ENCODE results near the gene AFF2.

The AFF2 gene

GRCh38 chrX:148722966-148723365, 222.5 kb downstream of the AFF2 start:
- DNase-seq (ENCODE audit: low spot score) (no peak), FAIRE-seq (no peak)

GRCh38 chrX:148723551-148723950, 223.1 kb downstream of the AFF2 start:
- DNase-seq (ENCODE audit: low spot score) (no peak), FAIRE-seq (no peak)

DNA sequence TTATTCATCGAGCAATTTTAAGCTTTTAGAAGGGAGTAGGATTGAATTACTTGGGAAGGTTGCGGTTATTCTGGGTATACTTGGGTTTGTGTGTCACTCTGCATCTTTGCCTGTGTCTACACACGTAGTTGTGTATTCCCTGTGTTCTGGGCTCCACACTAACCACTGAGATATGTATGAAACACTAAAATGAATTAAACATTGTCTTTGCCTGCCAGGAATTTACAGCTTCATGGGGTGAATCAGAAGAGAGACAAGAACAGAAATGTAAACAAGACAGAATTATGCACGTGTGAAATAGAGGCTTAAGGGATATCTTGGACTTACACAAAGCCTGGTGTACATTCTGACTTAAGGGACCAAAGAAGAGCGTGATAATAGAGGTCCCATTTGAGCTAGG, 228.5 kb downstream of the AFF2 start:
- DNase-seq (ENCODE audit: low spot score) (no peak), FAIRE-seq (no peak)

DNA sequence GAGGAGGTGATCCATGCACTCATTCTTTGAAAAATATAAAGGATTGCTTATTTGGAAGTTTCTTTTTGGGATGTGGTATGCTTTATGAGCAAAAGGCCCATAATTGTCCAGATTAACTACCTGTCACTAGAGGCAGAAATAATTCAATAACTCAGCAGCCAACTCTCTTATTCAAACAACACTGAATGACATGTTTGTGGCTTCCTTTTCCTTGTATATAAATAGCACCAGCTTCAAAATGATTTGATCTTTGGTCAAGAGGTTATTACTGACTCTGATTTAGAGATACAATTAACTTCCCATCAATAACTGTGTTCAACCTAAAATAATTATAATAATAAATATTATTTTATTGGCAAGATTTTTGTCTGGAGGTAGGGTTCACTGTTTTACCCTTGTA, 232.3 kb downstream of the AFF2 start:
- no peak for FAIRE-seq
- no peak for DNase-seq (ENCODE audit: low spot score)

DNA sequence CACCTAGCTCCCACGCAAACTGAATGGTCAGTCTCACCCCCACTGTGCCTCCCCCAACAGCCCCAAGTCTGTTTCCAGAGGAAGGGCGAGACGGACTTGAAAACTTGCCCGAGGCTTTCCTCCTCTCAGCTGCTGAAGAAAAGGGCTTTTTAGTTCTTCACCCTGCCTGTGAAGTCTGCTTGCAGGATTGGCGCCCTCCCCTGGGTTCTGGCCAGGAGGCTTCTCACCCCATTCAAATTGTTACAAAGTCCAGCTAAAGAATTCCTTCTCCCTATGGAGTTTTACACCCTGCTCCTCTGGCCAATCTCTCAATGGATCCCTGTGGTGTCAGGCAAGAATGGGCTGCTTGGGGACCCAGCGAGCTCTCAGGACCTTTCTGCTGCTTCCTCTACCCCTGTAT, 241.0 kb downstream of the AFF2 start:
- FAIRE-seq: no peak
- DNase-seq (ENCODE audit: low spot score): no peak

GRCh38 chrX:148755111-148755510, 254.7 kb downstream of the AFF2 start:
- FAIRE-seq (no peak), DNase-seq (ENCODE audit: low spot score) (no peak)

DNA sequence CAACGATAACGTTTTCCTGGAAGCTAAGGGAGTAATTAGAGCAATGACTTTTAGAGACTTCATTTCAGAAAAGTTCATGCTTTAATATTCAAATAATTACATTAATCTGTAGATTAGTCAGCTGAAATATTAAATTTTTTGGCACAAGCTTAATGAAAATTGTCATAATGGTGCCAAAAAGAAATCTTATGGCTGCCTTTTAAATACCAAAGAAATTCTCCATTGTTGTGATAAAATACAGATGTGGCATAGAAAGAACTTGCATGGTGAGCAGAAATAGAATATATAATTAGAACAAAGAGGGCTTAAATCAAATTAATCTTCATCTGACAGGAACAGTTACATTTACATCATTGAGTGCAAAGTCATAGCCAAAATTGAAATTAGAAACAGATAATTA, 263.5 kb downstream of the AFF2 start:
- no peak for DNase-seq (ENCODE audit: low spot score)
- no peak for FAIRE-seq

DNA sequence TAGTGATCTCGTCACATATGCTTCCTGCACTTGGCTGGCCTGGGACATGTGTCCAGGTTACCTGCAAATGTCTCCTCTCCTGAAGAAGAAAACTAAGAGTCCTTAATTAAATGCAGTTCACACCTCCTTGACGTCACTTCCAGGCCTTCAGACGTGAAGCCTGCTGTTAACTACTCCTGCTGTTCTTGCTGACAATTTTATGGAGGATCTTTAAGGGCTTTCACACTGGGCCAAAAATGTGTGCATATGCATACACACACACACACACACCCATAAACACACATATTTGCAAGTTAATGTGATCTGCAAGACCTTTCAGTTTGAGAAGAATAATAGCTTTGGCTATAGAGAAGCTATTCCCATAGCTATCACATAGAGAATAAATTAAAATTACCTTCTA, 267.9 kb downstream of the AFF2 start:
- DNase-seq (ENCODE audit: low spot score) (no peak), FAIRE-seq (no peak)

- DNase-seq (ENCODE audit: low spot score): no peak
- FAIRE-seq: no peak
Measured at GRCh38 chrX:148771440-148771839, 271.0 kb downstream of the AFF2 start.

DNA sequence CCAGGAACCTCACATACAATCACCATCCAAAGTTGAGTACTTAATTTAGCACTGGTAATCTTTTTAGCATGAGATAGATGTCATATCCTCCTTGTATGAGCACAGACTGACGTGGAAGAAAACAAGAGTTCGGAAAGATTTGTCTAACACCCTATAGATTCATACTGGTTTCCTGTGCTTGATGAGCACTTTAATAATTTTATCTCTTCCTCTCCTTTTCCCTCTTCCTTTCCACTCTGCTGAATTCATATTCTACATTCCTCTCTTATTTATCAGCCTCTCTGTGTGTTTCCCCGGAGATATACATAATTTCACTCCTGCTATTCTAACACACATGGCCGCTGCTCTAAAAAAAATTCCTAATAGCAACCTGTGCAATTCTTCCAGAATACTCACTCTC, 273.9 kb downstream of the AFF2 start:
- DNase-seq (ENCODE audit: low spot score) (no peak), FAIRE-seq (no peak)

GRCh38 chrX:148784137-148784536, 283.7 kb downstream of the AFF2 start:
- DNase-seq (ENCODE audit: low spot score) (no peak), FAIRE-seq (no peak)

DNA sequence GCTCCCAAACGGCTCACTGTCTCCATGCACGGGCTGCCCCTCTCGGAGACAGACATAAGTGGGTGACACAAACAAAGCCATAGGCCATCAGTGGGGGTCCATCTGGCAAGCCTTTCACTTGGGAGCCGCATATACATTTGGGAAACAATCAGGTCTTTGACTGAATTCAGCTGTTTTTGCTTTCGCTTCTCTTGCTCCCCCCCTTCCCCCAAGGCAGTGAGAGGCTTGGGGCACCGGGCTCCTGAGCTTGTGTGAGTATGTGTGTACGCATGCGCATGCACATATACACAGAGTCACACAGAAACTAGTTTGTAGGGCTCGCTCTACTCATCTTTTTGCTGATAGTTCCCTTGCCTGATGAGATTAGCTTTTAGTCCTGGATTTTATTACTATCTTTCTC, 284.4 kb downstream of the AFF2 start:
- DNase-seq (ENCODE audit: low spot score): no peak
- FAIRE-seq: no peak

- DNase-seq (ENCODE audit: low spot score) (no peak), FAIRE-seq (no peak)
Measured at GRCh38 chrX:148785256-148785655, 284.8 kb downstream of the AFF2 start.

DNA sequence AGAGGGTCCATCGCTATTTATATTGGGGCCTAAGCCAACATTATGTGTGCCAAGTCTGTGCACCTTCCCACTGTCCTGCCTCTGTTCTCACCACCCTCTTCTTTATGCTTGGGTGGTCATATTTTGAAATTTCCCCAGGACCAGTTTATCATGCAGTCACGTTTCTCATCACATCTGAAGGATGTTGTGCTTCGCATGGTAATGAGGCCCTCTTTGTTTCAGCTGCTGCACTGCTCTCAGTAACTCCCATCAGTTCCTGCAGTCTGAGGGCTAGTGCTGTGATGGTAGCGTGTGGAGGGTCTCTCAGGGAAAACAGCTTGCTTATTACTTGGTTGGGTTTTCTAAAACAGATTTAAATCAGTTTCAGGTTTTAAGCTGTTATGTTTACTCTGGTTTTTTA, 288.0 kb downstream of the AFF2 start:
- DNase-seq (ENCODE audit: low spot score) (no peak), FAIRE-seq (no peak)

DNA sequence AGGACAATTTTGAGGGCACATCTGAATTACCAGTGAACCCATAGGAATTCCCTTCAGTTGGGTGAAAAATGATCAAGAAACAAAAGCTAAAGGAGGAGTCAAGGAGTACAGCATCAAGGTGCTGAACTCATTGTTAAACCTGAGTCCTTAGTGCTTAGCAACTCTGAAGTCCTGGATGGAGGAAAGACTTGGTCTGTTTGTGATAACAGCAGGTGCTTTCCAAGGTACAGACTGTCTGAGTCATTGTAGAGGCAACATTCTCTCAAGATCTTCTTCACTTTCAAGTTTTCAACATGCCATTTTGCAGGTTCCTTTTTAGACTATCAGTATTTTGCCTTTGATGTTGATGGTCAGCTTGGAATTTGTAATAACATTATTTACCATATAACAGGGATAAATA, 293.9 kb downstream of the AFF2 start:
- DNase-seq (ENCODE audit: low spot score) (no peak), FAIRE-seq (no peak)

GRCh38 chrX:148804579-148805355, 304.4 kb downstream of the AFF2 start:
- no peak for DNase-seq (ENCODE audit: low spot score)

GRCh38 chrX:148806145-148806870, 305.9 kb downstream of the AFF2 start:
- FAIRE-seq (no peak), DNase-seq (ENCODE audit: low spot score) (no peak)

More at GRCh38 chrX:148804579-148805355, 304.4 kb downstream of the AFF2 start:
- FAIRE-seq: no peak

DNA sequence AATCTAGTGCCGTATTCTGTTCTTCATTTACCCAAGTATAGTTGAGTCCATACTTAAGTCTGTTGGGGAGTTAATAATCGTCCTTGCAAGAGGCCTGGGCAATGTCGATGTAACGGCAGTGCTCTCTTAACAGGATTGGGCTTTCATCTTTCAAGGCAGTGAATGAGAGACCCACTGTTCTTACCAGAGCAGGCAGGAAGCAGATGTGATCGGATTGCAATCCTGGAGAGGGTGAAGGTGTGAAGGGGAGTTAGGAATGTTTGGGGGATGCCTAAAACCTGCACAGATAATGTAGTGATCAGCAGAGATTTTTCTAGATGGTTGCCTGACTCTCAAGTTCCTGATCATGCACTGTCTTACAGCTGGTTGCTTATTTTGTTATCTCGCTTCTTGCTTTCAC, 308.4 kb downstream of the AFF2 start:
- FAIRE-seq (no peak), DNase-seq (ENCODE audit: low spot score) (no peak)

DNA sequence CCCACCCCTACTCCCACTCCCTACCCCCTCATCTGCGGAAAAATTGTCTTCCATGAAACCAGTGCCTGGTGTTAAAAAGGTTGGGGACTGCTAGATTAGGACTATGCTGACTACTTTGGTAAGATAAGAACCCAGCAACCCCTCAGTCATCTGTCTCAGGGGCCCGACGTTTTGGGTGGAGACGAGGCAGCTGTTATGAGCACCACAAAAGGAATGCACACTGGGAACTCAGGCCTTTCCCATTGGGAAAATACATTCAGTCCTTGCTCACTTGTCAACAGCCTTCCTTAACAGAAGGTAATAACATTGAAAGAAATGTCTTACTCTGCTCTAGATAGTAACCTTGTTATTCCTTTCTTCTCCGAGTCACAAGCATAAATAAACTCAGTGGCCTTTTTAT, 310.8 kb downstream of the AFF2 start:
- FAIRE-seq (no peak), DNase-seq (ENCODE audit: low spot score) (no peak)

DNA sequence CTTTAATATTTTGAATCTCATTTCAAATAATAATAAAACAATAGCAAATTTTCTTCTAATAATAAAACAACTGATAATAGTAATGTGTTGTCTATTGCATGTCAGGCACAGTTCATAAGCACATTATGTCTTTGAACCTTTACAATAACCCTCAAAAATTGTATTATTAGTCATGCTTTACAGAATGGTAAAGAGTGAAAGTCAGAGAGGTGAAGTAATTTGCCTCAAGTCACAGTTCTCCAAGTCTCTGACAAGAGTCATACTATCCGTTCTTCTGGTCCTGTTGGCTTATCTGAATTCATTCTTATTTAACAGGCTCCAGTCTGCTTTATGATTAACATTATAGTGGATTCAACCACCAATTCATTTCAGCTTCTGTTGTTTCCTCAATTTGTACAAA, 313.0 kb downstream of the AFF2 start:
- FAIRE-seq: no peak

GRCh38 chrX:148813967-148814366, 313.6 kb downstream of the AFF2 start:
- DNase-seq (ENCODE audit: low spot score) (no peak), FAIRE-seq (no peak)

More for the DNA sequence above, 313.0 kb downstream of the AFF2 start:
- DNase-seq (ENCODE audit: low spot score): no peak

DNA sequence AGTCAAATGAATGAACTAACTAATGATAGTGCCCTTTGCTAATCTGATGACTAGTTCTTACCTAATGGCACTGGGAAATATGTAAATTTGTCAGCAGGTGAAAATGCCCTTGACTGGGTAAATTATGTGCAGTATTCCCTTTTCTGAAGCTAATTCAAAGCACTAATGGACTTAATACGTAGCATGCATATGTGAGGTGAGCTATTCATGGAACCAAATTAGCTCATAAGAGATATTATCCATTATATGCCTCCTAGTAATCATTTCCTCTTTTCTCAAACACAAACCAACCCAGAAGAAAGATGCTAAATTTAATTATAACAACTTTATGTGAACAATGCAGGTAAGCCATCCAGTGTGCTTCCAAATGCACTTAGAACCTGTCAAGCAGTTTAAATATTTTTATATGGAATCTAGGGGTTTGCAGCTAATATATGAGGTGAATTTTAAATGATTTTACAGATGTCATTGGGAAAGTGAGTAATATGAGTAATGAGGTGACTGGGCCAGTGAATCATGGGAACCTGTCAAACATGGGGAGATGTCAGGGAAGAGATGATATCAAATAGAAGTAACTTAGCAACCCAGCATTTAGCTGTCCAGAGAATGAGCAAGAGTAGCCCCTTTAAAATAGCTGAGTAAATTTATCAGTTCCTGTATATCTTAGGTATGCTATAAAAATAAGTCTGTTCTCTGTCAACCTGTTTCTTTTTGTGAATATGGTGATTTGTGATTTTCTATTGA, 315.0 kb downstream of the AFF2 start:
- DNase-seq (ENCODE audit: low spot score) (no peak), FAIRE-seq (no peak)
